ENCODE data around the gene SETDB1. TPM values are rescaled to one million over a fixed set of nuclear protein-coding genes. Genes with fewer than 3 reads are reported as not detected.

Gene SETDB1
- total and polyA plus RNA-seq, 2 of the 8 experiments (the other 6 are each of a cell fraction or from before 2014, with no cell fraction given): 27.5 to 48.8 TPM

- Histone ChIP-seq H3K27me3 (replicated peaks in 1 of 4; ENCODE audit: control insufficient read depth in 3 of 4, extremely low read depth in 1 of 4, insufficient read depth in 3 of 4, low read length in 3 of 4) (no peaks in the 10 kb centered on the region), H4K5ac (ENCODE audit: insufficient read length, low read depth, low read length) (no peak overlapping the region), H3K79me1 (ENCODE audit: low read depth, low read length) (no peaks in the 10 kb centered on the region), H2AFZ (ENCODE audit: low read length) (no peak overlapping the region), H4K8ac (ENCODE audit: extremely low read depth, insufficient read depth, low read length) (no peak overlapping the region), H2BK120ac (replicated peaks; ENCODE audit: low read depth, low read length) (no peak overlapping the region), H3K4ac (replicated peaks; ENCODE audit: insufficient read length, low read depth, low read length) (no peak overlapping the region), H2BK12ac (ENCODE audit: low read depth, low read length) (no peak overlapping the region), H3K18ac (ENCODE audit: extremely low read depth, low read length) (no peak overlapping the region), H3K23me2 (ENCODE audit: low read depth, low read length) (no peaks in the 10 kb centered on the region), H2AK5ac (ENCODE audit: low read depth, low read length) (no peak overlapping the region), H2BK5ac (ENCODE audit: low read depth, low read length) (no peak overlapping the region), H4K20me1 (replicated peaks in 1 of 2; ENCODE audit: control insufficient read depth in 1 of 2, insufficient read depth in 2 of 2, low read length in 2 of 2) (peaks cover 0 to 2% of the 10 kb centered on the region in 2 experiments), H3K9me3 (ENCODE audit: insufficient read depth in 2 of 2, low read depth in 1 of 2, low read length in 1 of 2) (no peaks in the 10 kb centered on the region), H3K27ac (ENCODE audit: low read depth, low read length) (no peak overlapping the region), H2BK20ac (ENCODE audit: low read length) (no peak overlapping the region), H2BK15ac (ENCODE audit: low read length) (no peak overlapping the region), H3K14ac (ENCODE audit: insufficient read length) (no peak overlapping the region), H3K4me2 (ENCODE audit: insufficient read depth in 1 of 2, low read depth in 2 of 2, low read length in 2 of 2) (no peak overlapping the region), H3K79me2 (ENCODE audit: control insufficient read depth in 1 of 2, insufficient read depth in 2 of 2, low read length in 2 of 2) (no peaks in the 10 kb centered on the region), H3K4me1 (replicated peaks in 1 of 4; ENCODE audit: control insufficient read depth in 3 of 4, insufficient read depth in 4 of 4, low read length in 3 of 4) (no peaks in the 10 kb centered on the region), H3K4me3 (ENCODE audit: extremely low read depth in 1 of 4, insufficient read depth in 2 of 4, low read depth in 3 of 4, low read length in 4 of 4) (no peak overlapping the region), H4K91ac (replicated peaks; ENCODE audit: insufficient read length, low read length) (no peak overlapping the region), H3K56ac (replicated peaks; ENCODE audit: insufficient read length, low read depth, low read length) (no peak overlapping the region), H3K9ac (replicated peaks in 1 of 4; ENCODE audit: extremely low read depth in 1 of 4, low read depth in 3 of 4, low read length in 3 of 4) (no peak overlapping the region), H3K36me3 (ENCODE audit: control insufficient read depth in 2 of 4, insufficient read depth in 4 of 4, low read length in 3 of 4) (peaks cover 15 to 70% (median 45%) of the 10 kb centered on the region in 4 experiments; a peak in 7 of 8 replicates), H3K23ac (ENCODE audit: insufficient read length) (no peak overlapping the region)
- FAIRE-seq (no peak), DNase-seq (ENCODE audit: low read depth in 1 of 2, low spot score in 2 of 2) (no peak)
- 94% methylated on average over 3 of the region's 3 CpGs; no CpG with 5 or more reads in 1 of the 2 experiments for WGBS, 2 experiments (ENCODE audit: extremely low coverage in 1 of 2, insufficient coverage in 1 of 2, insufficient read length in 1 of 2, insufficient replicate concordance in 2 of 2, low coverage in 1 of 2, low lambda C conversion rate in 2 of 2, missing lambda C conversion rate in 1 of 2)
- ChIA-PET POLR2A (ENCODE audit: partially characterized antibody) (interaction anchor here (2.0 to 14.5 kb wide), 2 partner anchors 12 to 27 kb away, joined by 7 to 126 read pairs; partner anchors contain the start of gene ANXA9), CTCF (ENCODE audit: partially characterized antibody) (interaction anchor here (0.7 to 2.2 kb wide), 4 partner anchors 17 to 46 kb away, joined by 3 to 12 read pairs (median 6); no protein-coding TSS in a partner anchor)
- TF ChIP-seq HDAC6 (IDR thresholded peaks at IDR 0.05; ENCODE audit: low read depth, low read length) (no peak), YY1 (IDR thresholded peaks at IDR 0.05; ENCODE audit: low read depth, low read length) (no peak), SP2 (IDR thresholded peaks at IDR 0.05; ENCODE audit: low read length) (no peak), SP4 (IDR thresholded peaks at IDR 0.05; ENCODE audit: low read length) (no peak), ASH2L (IDR thresholded peaks at IDR 0.05; ENCODE audit: low read length) (no peak), ZNF274 (IDR thresholded peaks at IDR 0.05; ENCODE audit: borderline replicate concordance, extremely low read depth, low read length) (no peak)
- TF ChIP-seq, protein P1, sequence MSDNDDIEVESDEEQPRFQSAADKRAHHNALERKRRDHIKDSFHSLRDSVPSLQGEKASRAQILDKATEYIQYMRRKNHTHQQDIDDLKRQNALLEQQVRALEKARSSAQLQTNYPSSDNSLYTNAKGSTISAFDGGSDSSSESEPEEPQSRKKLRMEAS (IDR thresholded peaks at IDR 0.05): no peak
Measured at GRCh38 chr1:150954708-150955107, 28.5 kb downstream of the SETDB1 start.

Data from H1 (cell line).